Measurements from ENCODE around the gene AMN1.
A peak's percentile ranks its signal among the peaks of the same experiment; 100 is the strongest.

- TF ChIP-seq CTCF (IDR thresholded peaks at IDR 0.05) (peak; percentile 56 to 83 (median 60)), POLR2A (IDR thresholded peaks at IDR 0.05) (no peak)
Observed at GRCh38 chr12:31682136-31682962, 46.5 kb downstream of the AMN1 start.
